WTC11 (cell line): ENCODE measurements around the gene RBP2.

Experiments used
- KAT7 ChIP-seq: sonication (generic); formaldehyde crosslinking; IDR thresholded peaks from 2 replicates; pipeline ENCODE4 v1.8.1; 2023; ENCODE audit warnings: missing genetic modification reagents, mild to moderate bottlenecking, borderline replicate concordance
- MAX ChIP-seq: sonication (generic); formaldehyde crosslinking; IDR thresholded peaks from 2 replicates; pipeline ENCODE4 v1.8.0; 2022; ENCODE audit warnings: mild to moderate bottlenecking, missing genetic modification reagents
- NFATC4 ChIP-seq: fragments of 250-450 bp; sonication (Bioruptor Pico); IDR thresholded peaks from 2 replicates; pipeline ENCODE4 v1.9.0; 2021; ENCODE audit warnings: mild to moderate bottlenecking
- SMAD3 ChIP-seq: sonication (generic); formaldehyde crosslinking; IDR thresholded peaks from 2 replicates; pipeline ENCODE4 v1.8.0; 2022; ENCODE audit warnings: missing genetic modification reagents, mild to moderate bottlenecking, borderline replicate concordance
- TP53 ChIP-seq: sonication (generic); formaldehyde crosslinking; IDR thresholded peaks from 2 replicates; pipeline ENCODE4 v1.8.1; 2023; ENCODE audit warnings: mild to moderate bottlenecking, missing genetic modification reagents
- ZBTB21 ChIP-seq: sonication (generic); formaldehyde crosslinking; IDR thresholded peaks from 2 replicates; pipeline ENCODE4 v1.8.1; 2023; ENCODE audit warnings: mild to moderate bottlenecking, missing genetic modification reagents, borderline replicate concordance
- ZNF138 ChIP-seq: sonication (generic); formaldehyde crosslinking; conservative IDR thresholded peaks from 2 replicates; pipeline ENCODE4 v1.8.1; 2022; ENCODE audit warnings: mild to moderate bottlenecking, moderate library complexity, missing genetic modification reagents
- ZNF232 ChIP-seq: sonication (generic); formaldehyde crosslinking; IDR thresholded peaks from 2 replicates; pipeline ENCODE4 v1.8.0; 2022; ENCODE audit warnings: mild to moderate bottlenecking, missing genetic modification reagents
- TF ChIP-seq, protein P1 (sequence below): fragments of 200-600 bp; IDR thresholded peaks from 2 replicates; pipeline ENCODE4 v1.8.0; 2022; ENCODE audit warnings: antibody characterized with exemption
- TF ChIP-seq, protein P2 (sequence below): sonication (generic); formaldehyde crosslinking; IDR thresholded peaks from 2 replicates; pipeline ENCODE4 v1.8.1; 2022; ENCODE audit warnings: low read depth, missing genetic modification reagents, borderline replicate concordance

- TF ChIP-seq, protein P1, sequence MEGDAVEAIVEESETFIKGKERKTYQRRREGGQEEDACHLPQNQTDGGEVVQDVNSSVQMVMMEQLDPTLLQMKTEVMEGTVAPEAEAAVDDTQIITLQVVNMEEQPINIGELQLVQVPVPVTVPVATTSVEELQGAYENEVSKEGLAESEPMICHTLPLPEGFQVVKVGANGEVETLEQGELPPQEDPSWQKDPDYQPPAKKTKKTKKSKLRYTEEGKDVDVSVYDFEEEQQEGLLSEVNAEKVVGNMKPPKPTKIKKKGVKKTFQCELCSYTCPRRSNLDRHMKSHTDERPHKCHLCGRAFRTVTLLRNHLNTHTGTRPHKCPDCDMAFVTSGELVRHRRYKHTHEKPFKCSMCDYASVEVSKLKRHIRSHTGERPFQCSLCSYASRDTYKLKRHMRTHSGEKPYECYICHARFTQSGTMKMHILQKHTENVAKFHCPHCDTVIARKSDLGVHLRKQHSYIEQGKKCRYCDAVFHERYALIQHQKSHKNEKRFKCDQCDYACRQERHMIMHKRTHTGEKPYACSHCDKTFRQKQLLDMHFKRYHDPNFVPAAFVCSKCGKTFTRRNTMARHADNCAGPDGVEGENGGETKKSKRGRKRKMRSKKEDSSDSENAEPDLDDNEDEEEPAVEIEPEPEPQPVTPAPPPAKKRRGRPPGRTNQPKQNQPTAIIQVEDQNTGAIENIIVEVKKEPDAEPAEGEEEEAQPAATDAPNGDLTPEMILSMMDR: no peak
- no peak for TF ChIP-seq TP53 (CRISPR knock-in tag)
- TF ChIP-seq MAX (CRISPR knock-in tag): no peak
- TF ChIP-seq, protein P2, sequence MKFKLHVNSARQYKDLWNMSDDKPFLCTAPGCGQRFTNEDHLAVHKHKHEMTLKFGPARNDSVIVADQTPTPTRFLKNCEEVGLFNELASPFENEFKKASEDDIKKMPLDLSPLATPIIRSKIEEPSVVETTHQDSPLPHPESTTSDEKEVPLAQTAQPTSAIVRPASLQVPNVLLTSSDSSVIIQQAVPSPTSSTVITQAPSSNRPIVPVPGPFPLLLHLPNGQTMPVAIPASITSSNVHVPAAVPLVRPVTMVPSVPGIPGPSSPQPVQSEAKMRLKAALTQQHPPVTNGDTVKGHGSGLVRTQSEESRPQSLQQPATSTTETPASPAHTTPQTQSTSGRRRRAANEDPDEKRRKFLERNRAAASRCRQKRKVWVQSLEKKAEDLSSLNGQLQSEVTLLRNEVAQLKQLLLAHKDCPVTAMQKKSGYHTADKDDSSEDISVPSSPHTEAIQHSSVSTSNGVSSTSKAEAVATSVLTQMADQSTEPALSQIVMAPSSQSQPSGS (CRISPR knock-in tag): no peak
- no peak for TF ChIP-seq ZBTB21 (CRISPR knock-in tag)
- TF ChIP-seq KAT7: no peak
- no peak for TF ChIP-seq ZNF232 (CRISPR knock-in tag)
- TF ChIP-seq SMAD3: no peak
- TF ChIP-seq NFATC4 (CRISPR knock-in tag): no peak
- TF ChIP-seq ZNF138: no peak
Observed at GRCh38 chr3:139466360-139466759, 10.0 kb downstream of the RBP2 start.
